GM19372 (cell line): ENCODE data around the gene SEMA3F.

Source experiments
- ATAC-seq: cut with Tn5 transposase; IDR thresholded peaks from one replicate; pipeline ENCODE4 v1.9.1; 2021; ENCODE audit warnings: mild to moderate bottlenecking, low read depth, moderate library complexity; ENCODE audit not compliant: unreplicated experiment

Gene SEMA3F

GRCh38 chr3:50154840-50155490 lies at the start of gene SEMA3F:
TSS of gene SEMA3F (plus strand) at chr3:50155324. CDS start at chr3:50159623, 4,299 bp downstream.
- peak; percentile 71 for ATAC-seq

GRCh38 chr3:50111757-50112156 lies 43.4 kb upstream of the SEMA3F start:
- ATAC-seq = no peak

- ATAC-seq = no peak
Measured at GRCh38 chr3:50112462-50112861, 42.7 kb upstream of the SEMA3F start.

GRCh38 chr3:50117120-50117519 lies 38.0 kb upstream of the SEMA3F start:
- ATAC-seq = no peak

- no peak for ATAC-seq
Measured at GRCh38 chr3:50118237-50118636, 36.9 kb upstream of the SEMA3F start.

- no peak for ATAC-seq
Measured at GRCh38 chr3:50119786-50120185, 35.3 kb upstream of the SEMA3F start.

GRCh38 chr3:50120364-50121071 lies 34.6 kb upstream of the SEMA3F start:
- no peak for ATAC-seq

GRCh38 chr3:50121072-50122032 lies 33.8 kb upstream of the SEMA3F start:
- peak; percentile 61 for ATAC-seq

- ATAC-seq = no peak
Measured at GRCh38 chr3:50122071-50122470, 33.1 kb upstream of the SEMA3F start.

GRCh38 chr3:50122661-50123391 lies 32.3 kb upstream of the SEMA3F start:
- ATAC-seq = no peak

GRCh38 chr3:50123394-50124051 lies 31.6 kb upstream of the SEMA3F start:
- no peak for ATAC-seq

- ATAC-seq = no peak
Measured at GRCh38 chr3:50124052-50124799, 30.9 kb upstream of the SEMA3F start.

- ATAC-seq = no peak
Measured at GRCh38 chr3:50124800-50125178, 30.3 kb upstream of the SEMA3F start.

GRCh38 chr3:50125541-50126286 lies 29.4 kb upstream of the SEMA3F start:
- ATAC-seq = no peak

GRCh38 chr3:50126287-50127211 lies 28.6 kb upstream of the SEMA3F start:
- ATAC-seq = no peak

GRCh38 chr3:50127251-50127691 lies 27.9 kb upstream of the SEMA3F start:
- no peak for ATAC-seq

- no peak for ATAC-seq
Measured at GRCh38 chr3:50128001-50128400, 27.1 kb upstream of the SEMA3F start.
